Activated CD4-positive, alpha-beta T cell treated with anti-CD3 and anti-CD28 coated beads for 48 hours (primary cell): ENCODE results near the gene SH3YL1.

Experiments
- DNase-seq: peaks from one replicate; pipeline ENCODE4 v3.0.0-alpha.2; 2020

SH3YL1 gene

DNA sequence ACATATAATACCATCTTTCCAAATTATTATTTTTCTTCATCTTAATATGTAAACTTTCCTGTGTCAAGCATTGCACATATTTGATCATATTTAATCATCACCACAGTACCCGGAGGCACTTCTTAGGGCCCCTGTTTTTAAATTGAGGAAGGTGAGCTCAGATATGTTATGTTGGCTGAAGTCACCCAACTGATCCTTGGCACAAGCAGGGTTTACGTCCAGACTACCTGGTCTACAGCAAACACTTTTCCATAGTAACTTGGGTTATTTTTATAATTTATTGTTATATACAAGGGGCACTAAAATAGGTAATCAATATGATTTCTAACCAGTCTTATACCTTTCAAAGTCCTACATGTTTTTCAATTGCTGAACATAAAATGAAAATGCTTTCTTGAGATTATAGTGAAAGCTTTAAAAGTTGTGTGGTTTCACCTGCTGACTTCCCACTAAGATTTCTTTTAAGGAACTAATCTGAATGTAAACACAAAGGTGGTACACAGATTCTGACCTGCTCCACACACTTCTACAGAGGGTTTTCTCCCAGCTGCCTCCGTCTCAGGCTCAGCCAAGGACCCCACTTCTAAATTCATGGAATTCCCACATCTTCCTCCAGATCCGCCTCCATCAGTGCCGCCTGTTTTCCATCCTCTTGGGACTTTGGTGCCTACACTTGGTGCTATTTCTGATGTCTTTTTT lies 52.2 kb downstream of the SH3YL1 start:
- DNase-seq: no peak

DNA sequence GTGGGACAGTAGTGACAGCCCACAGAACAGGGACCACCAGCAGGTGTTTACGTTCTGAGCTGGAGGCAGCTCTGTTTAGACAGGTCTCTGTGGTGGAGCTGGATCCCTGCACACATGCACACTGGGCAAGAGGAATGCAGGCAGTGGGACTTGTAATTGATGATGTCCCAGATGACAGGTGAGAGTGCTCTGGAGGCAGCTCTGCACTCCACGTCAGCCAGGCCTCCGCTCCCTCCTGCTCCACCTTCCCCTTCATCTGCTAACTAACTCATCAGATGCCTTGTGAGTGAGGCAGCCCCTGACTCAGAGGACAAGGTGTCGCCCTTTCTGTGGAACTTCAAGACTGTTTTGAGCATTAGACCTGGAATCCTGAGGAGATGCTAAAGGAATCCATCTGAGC lies 53.2 kb downstream of the SH3YL1 start:
- DNase-seq: no peak

DNA sequence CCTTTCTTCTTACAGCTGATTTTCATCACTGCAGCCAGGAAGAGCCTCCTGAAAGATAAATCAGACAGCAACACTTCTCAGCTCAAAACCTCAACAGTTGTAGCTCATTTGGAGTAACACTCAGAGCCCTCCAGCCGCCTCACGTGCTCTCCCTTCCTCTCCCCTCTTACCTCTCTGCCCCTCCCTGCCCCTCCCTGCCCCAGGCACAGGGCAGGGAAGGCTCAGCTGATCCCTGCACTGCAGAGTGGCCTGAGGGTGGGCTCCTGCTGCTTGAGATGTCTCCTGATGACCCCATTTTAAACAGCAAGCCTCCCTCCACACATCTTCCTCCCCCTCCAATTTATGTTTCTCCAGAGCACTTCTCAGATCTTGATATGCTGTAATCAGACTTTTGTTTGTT lies 54.4 kb downstream of the SH3YL1 start:
- no peak for DNase-seq

DNA sequence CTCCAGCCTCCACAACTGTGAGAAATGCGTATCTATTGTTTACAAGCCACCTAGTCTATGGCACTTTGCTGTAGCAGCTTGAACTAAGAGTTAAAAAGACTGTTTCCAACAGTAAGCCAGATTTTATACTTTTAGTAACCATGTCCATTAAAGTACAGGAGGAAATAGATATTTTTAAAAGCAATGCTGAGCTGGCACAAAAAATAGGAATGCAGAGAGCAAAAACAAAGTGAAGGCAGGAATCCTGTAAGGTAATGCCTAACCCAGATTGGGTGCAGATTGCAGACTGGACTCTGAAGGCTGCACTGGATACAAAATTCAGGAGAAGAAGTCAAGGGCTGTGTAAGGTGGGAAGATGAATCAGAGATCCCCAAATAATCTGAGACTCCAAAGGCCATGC lies 55.5 kb downstream of the SH3YL1 start:
- DNase-seq: no peak

DNA sequence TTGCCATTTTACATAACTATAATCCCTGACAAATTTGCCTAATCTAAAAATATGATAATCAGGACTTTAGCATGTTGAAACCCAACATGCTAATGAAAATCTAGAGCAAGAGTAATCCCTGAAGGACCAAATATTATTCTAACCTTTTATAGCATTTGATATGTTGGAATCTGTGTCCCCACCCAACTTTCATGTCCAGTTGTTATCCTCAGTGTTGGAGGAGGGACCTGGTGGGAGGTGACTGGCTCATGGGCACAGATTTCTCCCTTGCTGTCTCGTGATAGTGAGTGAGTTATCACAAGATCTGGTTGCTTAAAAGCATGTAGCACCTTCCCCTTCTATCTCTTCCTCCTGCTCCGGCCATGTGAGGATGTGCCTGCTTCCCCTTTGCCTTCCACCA lies 59.8 kb downstream of the SH3YL1 start:
- DNase-seq: no peak

DNA sequence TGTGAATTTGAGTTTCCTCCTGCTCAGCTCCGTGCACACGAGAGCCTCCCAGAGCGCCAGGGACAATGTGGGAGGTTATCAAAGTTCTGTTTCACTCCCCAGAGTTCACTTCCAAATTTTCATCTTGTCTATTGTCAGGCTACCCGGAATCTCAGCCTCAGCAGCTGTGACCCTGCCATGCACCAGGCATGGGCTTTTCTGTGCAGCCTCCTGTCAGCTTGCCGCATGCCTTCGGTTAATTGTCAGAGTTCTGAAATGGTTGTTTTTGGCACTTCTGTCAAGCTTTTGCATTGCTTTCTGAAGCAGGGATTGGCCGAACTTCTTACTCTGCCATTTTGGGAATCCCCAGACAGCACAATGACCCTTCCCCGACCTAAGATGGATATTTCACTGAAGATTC lies 60.4 kb downstream of the SH3YL1 start:
- no peak for DNase-seq

DNA sequence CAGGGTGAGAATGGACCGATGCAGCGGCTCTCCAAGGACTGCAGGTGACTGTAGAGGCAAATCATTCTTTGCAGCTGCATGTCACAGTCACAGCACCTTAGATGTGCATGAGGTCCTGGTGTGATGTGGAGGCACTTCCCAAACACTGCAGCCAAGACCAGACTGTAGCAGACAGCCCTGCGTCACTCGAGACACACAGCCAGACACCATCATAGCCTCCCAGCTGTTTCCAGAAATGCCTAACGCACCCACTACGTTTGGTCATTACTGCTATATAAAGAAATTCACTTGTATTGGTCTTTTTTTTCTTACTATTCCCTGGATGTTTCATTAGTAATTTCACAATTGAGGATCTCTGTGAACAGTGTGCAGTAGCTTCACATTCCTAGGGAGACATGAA lies 60.9 kb downstream of the SH3YL1 start:
- no peak for DNase-seq

DNA sequence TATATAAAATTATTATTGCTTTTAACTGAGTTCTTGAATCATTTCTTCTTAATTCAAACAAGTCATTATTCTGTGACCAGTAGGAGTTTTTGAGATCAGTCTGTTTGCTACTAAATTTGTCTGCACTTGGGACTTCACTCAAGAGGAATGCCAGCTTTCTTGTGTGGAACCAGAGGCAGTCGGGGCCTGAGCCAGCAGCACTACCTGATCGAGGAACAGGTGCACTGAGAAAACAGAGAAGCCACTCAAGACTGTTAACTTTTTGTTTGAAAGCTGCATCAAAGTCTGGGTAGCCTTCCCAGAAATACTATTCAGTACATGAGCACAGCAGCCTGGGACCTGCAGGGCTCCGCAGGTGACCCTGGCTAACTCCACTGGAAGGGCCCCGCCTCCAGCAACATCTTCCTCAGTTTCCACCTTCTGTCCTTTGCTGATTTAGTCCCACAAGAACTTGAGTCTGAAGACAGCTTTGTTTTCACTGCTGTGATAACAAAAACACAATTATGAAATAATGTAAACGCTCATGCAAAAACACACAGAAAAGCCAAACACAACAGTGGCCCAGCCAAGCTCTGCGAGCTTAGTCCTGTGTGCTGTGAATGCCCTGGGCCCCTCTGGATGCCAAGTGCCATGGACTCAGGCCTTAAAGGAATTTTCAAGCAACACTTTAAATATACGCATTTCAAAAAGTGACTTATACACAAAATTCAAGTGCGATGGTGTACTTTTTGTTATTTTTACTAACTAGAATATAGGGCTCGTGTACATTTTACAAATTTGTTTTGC lies 62.0 kb downstream of the SH3YL1 start:
- no peak for DNase-seq

DNA sequence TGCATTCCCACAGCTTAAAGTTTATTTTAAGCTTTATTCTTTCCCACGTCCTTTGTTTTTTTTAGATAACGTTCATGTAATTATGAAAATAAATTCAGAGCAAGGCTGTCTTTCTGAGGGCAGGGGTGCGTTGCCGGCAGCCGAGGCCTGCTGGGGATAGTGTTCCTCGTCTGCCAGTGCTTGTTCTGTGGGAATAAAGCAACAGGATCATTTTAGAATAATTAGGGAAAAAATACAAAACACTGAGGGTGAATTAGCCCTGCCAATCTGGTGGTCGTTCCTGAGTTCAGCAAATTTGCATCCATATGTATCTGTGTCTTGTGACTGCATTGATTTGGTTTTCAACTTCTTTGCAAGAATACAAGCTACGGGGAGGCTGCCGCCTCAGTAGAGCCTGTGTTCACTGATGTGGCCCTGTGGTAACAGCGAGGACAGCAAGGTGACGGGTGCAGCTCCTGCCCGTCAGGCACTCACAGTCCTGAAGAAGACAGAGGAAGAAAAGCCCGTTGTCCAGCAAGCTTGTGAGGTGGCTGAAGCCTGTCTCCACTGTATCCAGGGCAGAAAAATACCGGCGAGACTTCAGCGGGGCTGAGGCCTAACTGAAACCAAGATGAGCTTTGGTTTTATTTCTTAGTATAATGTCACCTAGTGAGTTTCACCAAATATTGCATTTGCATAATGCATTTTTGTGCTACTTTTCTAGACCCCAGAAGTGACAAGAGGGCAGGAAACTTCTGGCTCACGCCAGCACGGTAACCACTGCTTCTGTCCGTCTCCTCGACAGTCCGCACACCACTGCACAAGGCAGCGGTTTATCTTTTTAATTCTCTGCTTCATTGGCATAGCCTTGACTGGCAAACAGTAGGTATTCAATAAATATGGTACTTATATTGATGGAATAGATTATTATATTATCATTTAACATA lies 64.5 kb downstream of the SH3YL1 start:
- no peak for DNase-seq

DNA sequence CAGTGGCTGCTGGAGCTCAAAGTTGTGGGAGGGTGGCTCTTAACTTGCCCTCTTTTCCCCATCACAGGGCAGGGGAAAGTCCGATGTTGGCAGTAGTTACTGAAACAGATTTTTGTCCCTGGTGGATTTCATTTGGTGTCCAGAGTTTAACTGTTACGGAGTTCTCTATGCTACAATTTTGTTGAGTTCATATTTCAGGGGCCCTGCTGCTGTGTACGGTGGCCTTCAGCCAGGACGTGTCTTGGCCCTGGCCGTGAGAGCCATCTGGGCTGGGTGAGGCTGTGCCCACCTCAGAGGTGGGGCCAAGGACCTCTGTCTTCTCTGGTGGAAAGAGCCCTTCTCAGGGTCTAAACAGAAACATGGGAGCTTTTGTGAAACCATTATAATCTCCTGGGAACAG lies 67.4 kb downstream of the SH3YL1 start:
- no peak for DNase-seq

DNA sequence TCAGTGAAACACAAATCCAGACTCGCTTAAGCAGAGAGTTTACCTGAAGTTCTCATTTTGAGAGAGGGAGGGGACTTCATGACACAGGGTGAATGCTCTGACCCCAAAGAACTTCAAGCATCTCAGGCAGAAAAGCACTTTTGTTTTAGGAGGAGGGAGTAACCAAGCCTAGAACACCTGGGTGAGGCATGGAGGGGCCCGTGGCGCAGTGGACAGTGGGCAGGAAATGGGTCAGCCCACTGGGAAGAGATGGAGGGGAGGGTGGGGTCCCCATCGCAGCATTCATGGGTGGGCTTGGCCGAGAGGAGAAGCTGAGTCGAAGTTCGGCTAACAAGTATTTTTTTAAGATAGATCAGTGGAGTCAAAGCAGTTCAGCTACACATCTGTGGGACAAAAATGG lies 67.9 kb downstream of the SH3YL1 start:
- DNase-seq: no peak

DNA sequence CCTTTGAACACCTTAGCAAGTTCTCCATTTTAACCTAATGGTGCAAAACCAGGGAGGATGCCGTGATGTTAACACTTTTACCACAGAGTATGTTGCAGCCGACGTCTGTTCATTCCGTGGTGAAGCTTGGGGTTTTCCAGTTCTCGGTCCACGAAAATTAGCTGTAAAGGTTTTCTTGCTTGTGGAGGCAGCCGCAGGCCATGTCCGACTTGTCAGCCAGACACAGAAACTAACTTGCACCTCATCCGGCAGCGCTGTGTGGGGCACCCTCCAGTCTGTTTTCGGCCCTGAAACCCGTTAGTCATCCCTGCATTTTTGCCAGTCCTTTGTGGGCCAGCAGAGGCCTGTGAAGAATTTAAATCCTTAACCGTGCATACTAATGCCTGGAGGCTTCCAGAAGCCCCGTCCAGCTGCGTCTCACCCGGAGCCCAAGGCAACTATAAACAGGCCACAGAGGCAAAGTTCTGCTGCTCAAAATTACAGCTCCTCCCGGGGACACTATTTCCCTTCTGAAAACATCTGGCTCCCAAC lies 70.6 kb downstream of the SH3YL1 start:
- DNase-seq: no peak

DNA sequence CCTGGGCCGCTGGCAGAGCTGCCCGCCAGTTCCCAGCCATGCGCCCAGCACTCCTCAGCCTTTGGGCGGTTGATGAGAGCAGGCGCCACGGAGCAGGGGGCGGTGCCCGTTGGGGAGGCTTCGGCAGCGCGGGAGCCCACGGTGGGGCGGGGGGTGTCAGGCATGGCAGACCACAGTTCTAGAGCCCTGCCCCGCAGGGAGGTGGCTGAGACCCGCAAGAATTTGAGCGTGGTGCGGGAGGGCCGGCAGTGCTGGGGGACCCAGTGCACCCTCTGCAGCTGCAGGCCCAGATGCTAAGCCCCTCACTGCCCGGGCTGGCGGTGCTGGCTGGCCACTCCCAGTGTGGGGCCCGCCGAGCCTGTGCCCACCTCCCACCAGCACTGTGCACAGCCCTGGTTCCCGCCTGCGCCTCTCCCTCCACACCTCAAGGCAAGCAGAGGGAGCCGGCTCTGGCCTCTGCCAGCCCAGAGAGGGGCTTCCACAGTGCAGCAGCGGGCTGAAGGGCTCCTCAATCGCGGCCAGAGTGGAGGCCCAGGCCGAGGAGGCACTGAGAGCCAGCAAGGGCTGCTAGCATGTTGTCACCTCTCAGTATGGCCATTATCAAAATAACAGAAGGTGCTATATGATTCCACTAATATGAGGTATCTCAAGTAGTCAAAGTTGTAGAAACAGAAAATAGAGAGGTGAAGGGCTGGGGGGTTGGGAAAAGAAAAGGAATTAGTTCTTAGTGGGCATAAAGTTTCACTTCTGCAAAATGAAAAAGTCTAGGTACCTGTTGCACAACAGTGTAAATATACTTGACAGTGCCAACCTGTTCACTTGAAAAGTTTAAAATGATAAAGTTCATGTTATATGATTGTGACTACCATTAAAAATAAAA lies 72.3 kb downstream of the SH3YL1 start:
- no peak for DNase-seq

DNA sequence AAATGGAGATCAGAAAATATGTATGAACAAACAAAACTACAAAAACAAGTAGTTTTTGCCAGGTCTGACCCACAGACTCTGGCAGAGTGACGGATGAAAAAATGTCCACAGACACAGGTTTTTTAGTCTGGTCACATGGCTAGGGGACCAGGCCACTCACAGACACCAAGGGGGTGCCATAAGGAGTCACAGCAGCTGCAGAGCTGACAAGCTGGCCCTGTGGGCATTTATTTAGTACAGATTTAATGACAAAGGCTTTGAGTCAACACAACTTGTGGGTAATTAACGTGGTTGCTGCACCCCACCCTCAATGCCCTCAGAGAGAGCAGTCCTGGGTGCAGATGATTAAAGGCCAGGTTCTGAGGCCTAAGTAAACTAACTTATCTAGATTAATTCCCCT lies 76.0 kb downstream of the SH3YL1 start:
- DNase-seq: no peak

DNA sequence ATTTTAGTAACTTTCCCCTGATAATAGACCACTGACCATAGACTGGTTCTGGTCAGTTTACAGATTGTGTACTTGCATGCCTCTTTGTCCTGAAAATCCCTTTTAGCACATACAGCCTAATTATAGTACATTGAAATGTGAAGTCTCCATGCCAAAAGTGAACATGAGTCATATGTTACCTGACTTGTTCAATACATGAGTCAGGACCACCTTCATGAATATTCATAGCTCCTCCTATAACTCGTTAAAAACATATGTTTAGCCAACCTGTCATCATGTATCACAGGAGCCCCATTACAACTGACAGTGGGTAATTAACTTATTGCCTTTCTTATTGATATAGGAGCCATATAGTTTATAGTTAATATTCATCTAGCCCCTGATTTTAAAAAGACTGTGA lies 78.6 kb downstream of the SH3YL1 start:
- no peak for DNase-seq

DNA sequence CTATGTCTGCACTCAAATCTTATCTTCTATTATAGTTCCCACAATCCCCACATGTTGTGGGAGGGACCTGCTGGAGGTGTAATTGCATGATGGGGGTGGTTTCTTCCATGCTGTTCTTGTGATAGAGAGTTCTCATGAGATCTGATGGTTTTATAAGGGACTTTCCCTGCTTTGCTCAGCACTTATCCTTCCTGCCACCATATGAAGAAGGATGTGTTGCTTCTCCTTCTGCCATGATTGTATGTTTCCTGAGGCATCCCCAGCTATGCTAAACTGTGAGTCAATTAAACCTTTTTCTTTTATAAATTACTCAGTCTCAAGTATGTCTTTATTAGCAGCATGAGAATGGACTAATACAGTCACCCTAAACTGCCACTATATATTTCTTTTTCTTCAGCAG lies 79.1 kb downstream of the SH3YL1 start:
- no peak for DNase-seq

DNA sequence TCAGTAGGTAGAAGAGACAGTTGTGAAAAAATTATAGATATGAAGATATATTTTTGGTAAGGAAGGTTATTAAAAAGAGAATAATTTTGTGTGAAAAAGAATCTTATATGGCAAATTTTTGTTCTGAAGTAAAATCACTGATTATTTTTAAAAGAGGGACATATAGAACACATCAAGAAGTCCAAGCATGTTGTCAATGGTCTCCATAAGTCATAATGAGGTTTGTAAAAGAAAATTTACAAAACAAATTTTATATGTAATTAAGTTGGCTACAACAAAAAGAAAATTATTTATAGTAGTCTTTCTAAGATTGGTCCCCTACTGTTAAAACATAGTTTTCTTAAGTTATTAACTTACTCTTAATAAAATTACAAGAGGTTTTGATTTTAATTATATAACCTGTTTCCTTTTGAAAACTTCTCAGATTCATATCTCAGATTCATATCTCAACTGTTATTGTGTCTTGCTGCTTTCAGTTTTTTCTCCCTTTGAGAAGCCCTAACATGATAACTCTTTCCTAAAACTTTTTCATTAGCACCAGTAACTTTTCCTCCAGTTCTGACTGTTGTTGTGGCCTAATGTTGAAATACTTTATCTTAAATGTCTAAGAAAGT lies 81.2 kb downstream of the SH3YL1 start:
- DNase-seq: no peak

DNA sequence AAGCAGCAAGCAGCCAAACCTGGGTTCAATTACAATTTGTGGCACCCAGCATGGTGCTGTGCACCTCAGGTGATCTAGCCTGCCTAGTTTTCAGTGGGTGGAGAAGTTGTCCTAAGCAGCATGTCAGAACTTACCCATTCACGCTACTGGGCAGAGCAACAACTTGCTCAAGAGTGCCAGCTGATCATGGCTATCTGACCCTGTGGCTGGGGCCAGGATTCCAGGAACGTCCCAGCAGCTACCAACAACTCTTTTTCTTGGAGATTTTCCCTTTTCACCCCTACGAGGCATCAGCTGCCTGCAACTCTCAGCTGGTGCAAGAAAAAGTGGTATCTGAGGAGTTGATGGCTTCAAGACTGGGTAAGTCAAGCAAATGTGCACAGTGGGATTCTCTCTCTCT lies 83.5 kb downstream of the SH3YL1 start:
- no peak for DNase-seq

DNA sequence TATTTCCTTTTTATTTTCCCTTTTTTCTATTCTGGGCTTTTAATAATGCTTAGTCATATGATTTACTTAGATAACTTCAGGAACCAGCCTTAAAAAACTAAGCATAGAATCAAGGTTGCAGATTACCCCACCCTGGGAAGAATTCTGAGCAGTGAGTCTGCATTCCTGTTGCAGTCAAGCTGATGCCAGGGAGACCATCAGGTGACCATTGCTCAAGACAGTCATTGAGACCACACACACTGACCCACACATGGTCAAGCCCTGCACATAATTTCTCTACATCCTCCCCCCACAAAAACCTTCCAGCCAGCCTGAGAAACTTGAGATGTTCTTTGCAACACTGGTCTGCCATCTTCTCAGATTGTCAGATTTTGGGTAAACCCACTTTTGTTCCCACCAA lies 83.9 kb downstream of the SH3YL1 start:
- no peak for DNase-seq

DNA sequence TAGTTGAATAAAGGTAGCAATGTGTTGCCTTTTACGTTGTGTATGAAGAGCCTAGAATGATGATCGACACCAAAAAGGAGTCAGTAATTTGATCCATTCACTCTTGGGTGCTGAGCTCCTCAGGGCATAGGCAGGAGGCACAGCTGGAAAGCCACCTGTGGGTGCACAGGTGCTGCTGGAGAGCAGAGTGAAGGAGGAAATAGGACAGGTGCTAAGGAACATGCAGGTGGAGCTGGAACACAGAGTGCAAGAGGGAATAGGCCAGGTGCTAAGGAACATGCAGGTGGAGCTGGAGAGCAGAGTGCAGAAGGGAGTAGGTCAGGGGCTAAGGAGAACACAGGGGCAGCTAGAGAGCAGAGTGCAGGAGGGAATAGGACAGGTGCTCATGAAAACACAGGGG lies 86.1 kb downstream of the SH3YL1 start:
- DNase-seq: no peak

DNA sequence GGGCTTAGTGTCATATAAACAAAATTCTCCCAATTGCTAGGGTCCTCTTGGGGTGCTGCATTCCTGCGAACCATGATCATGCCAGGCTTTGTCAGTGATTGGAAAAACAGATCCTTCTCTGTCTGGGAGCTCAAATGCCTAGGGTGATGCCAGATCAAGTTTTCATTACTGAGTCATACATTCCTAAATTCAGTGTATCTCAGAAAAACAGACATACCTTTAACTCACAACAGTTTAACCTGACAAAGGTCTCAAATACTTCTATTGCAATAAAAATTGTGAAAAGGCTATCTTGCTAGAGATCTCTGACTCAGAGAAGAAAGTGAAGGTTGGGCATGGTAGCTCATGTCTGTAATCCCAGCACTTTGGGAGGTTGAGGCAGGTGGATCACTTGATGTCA lies 86.9 kb downstream of the SH3YL1 start:
- DNase-seq: no peak
